ENCODE measurements around the gene LST1. TPM values are rescaled to one million over a fixed set of nuclear protein-coding genes. Genes with fewer than 3 reads are reported as not detected.
"Not testable (repeated sequence)": the region's sequence is repeated elsewhere in the genome, so short reads cannot be mapped to it uniquely, and the experiment has no call there.

Gene LST1
- total RNA-seq, 1 donor from 2014 or later: 14.6 TPM

DNA sequence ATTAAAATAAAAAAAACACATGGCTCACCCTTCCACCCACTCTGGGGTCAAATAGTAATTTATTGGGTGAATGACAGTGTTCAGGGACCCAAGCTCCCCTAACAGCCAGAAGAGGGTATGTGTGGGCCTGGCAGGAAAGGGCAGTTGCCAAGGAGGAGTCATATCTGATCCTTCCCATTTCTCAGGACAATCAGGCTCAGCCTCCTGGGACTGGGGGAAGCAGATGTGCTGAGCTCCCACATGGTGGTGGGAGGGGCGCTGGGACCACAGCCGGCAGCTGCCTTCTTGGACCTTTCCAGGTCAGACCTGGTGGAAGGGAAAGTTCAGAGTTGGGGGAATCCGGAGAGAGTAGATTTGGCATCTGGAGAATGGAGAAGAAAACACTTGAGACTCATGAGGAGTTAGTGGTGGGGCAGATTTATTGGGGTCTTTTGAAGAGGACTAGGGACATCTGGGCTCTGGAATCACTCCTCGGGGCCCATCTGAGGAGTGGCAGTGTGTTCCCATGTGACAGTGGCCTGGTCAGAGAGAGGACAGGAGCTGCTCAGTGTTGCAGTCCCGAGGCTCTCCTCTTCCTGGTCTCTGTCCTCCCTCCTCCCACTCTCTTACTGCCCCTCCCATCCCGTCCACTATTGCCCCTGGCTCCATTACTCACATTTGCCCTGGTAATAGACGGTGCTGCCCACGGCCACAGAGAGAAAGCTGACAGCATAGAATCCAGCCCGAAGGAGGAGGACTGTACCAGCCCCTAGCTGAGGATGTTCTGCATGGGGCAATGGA is 3.0 kb downstream of the LST1 start:
- DNase-seq (ENCODE audit: low spot score): no peak
- intact Hi-C loops (cut with micrococcal nuclease): no loop called here
- H3K36me3 Mint-ChIP-seq (ENCODE audit: low read depth): peaks cover 4% of the 10 kb centered on the region
- H3K4me3 Mint-ChIP-seq (ENCODE audit: low read depth): no peak overlapping the region
- H3K27ac Mint-ChIP-seq: peak overlapping the region; percentile 9
- H3K9me3 Mint-ChIP-seq: no peaks in the 10 kb centered on the region
- H3K4me1 Mint-ChIP-seq (ENCODE audit: low read depth): peaks cover 44% of the 10 kb centered on the region
- no peaks in the 10 kb centered on the region for H3K27me3 Mint-ChIP-seq (ENCODE audit: low read depth)

- H3K27ac Mint-ChIP-seq; H3K36me3 Mint-ChIP-seq (ENCODE audit: low read depth); intact Hi-C loops (cut with micrococcal nuclease); DNase-seq (ENCODE audit: low spot score); H3K4me3 Mint-ChIP-seq (ENCODE audit: low read depth); H3K9me3 Mint-ChIP-seq; H3K27me3 Mint-ChIP-seq (ENCODE audit: low read depth): not testable (repeated sequence)
- peaks cover 40% of the 10 kb centered on the region for H3K4me1 Mint-ChIP-seq (ENCODE audit: low read depth)
These were observed 4.6 kb downstream of the LST1 start for GRCh38 chr6:31590691-31591090.

DNA sequence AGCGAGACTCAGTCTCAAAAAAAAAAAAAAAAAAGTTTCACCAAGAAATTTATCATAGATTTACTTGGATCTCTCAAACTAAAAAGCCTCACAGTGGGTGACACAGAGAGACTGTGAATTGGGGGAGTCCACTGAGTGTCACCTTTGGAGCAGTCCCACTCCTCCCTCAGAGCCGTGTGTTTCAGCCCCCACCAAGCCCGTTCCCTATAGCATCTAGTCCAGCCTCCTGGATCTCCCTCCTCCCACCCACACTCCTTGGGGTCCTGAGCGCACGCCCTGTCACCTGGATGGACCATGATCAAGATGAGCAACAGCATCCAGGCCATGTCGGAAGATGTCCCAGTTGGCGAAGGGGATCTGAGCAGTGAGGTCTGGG is 6.3 kb downstream of the LST1 start:
- Mint-ChIP-seq H3K27me3 (ENCODE audit: low read depth) (no peaks in the 10 kb centered on the region), H3K36me3 (ENCODE audit: low read depth) (peaks cover 4% of the 10 kb centered on the region), H3K9me3 (no peaks in the 10 kb centered on the region), H3K27ac (peak overlapping the region; percentile 74), H3K4me1 (ENCODE audit: low read depth) (peaks cover 32% of the 10 kb centered on the region), H3K4me3 (ENCODE audit: low read depth) (peak overlapping the region; percentile 47)
- DNase-seq (ENCODE audit: low spot score): no peak
- intact Hi-C loops (cut with micrococcal nuclease): no loop called here

- intact Hi-C loops (cut with micrococcal nuclease): loop anchor here (1.0 to 5.0 kb wide), 2 partner anchors 16 to 105 kb away; no protein-coding TSS in a partner anchor
- peaks cover 29% of the 10 kb centered on the region for H3K4me1 Mint-ChIP-seq (ENCODE audit: low read depth)
- H3K4me3 Mint-ChIP-seq (ENCODE audit: low read depth): no peak overlapping the region
- no peaks in the 10 kb centered on the region for H3K36me3 Mint-ChIP-seq (ENCODE audit: low read depth)
- DNase-seq (ENCODE audit: low spot score): no peak
- H3K27ac Mint-ChIP-seq: no peak overlapping the region
- H3K27me3 Mint-ChIP-seq (ENCODE audit: low read depth): no peaks in the 10 kb centered on the region
- no peaks in the 10 kb centered on the region for H3K9me3 Mint-ChIP-seq
These were observed 10.9 kb downstream of the LST1 start for GRCh38 chr6:31597006-31597405.

DNA sequence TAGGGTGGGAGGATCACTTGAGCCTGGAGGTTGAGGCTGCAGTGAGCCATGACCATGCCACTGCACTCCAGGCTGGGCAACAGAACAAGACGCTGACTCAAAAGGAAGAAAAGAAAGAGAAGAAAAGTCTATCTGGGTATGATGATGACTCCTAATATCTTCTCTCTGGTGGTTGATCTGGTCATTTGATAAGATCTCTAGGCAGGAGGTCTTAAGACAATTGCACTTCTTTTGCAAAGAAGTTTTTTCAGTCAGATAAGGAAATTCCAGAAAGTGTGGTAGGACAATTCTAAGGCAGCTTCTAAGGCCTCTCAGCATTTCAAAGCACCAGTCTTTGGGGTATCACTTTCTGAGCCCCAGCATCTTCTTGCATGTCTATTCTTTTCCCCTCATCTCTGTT is 21.2 kb downstream of the LST1 start:
- no peak for DNase-seq (ENCODE audit: low spot score)

DNA sequence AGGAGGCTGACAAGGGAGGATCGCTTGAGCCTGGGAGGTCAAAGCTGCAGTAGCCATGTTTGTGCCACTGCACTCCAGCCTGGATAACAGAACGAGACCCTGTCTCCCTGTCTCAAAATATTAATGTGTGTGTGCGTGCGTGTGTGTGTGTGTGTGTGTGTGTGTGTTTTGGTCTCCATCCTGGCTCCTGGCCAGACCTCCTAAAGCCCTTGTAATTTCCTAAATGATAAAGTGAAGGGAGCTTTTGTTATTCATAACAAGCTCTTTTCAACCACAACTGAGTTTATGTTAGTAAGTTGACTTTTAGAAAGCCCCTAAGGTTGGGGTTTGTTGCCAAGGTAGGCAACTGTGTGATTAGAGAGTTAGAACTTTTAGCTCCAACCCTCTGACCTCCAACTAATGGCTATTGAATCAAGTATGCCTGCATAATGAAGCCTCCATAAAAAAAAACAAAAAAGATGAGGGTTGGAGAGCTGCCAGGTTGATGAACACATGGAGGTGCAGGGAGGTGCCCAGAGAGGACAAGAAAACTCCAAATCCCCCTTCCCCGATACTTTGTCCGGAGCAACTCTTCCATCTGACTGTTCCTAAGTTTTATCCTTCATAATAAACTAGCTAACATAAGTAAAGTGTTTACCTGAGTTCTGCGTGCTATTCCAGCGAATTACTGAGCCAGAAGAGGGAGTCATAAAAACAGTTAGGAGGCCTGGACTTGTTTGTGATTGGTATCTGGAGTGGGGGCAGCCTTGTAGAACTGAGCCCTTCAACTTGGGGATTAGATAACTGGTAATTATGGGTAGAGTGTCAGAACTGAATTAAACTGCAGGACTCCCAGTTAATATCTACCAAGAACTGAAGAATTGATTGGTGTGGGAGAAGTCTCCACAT is 23.7 kb downstream of the LST1 start:
- peaks cover 1% of the 10 kb centered on the region for H3K27me3 Mint-ChIP-seq (ENCODE audit: low read depth)
- H3K4me1 Mint-ChIP-seq (ENCODE audit: low read depth): peaks cover 13% of the 10 kb centered on the region
- H3K4me3 Mint-ChIP-seq (ENCODE audit: low read depth): no peak overlapping the region
- H3K27ac Mint-ChIP-seq: no peak overlapping the region
- DNase-seq (ENCODE audit: low spot score): no peak
- intact Hi-C loops (cut with micrococcal nuclease): no loop called here
- no peaks in the 10 kb centered on the region for H3K36me3 Mint-ChIP-seq (ENCODE audit: low read depth)
- H3K9me3 Mint-ChIP-seq: no peaks in the 10 kb centered on the region

More for the DNA sequence above, 21.2 kb downstream of the LST1 start:
- H3K27ac Mint-ChIP-seq: no peak overlapping the region
- no peaks in the 10 kb centered on the region for H3K36me3 Mint-ChIP-seq (ENCODE audit: low read depth)
- H3K4me3 Mint-ChIP-seq (ENCODE audit: low read depth): no peak overlapping the region
- intact Hi-C loops (cut with micrococcal nuclease): no loop called here
- no peaks in the 10 kb centered on the region for H3K9me3 Mint-ChIP-seq
- peaks cover 3% of the 10 kb centered on the region for H3K27me3 Mint-ChIP-seq (ENCODE audit: low read depth)
- H3K4me1 Mint-ChIP-seq (ENCODE audit: low read depth): peaks cover 11% of the 10 kb centered on the region

DNA sequence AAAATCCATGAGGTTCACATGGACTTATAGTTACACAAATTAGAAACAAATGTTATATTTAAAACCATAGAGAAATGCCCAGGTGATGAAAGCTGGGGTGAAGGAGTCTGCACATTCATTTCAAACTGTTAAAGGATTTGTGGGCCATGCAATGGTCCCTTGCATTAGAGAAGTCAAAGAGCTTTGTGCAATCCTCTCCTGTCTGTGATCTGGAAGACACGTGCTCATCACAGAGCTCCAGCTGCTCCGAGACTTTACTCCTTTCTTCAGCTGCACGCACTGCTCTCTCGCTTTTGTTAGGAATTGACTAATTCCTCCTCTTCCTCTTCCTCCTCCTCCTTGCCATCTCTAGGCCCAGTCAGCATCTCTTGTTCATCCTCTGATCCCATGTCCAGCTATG is 24.9 kb downstream of the LST1 start:
- H3K4me3 Mint-ChIP-seq (ENCODE audit: low read depth): no peak overlapping the region
- DNase-seq (ENCODE audit: low spot score): no peak
- H3K4me1 Mint-ChIP-seq (ENCODE audit: low read depth): peaks cover 24% of the 10 kb centered on the region
- H3K27me3 Mint-ChIP-seq (ENCODE audit: low read depth): peaks cover 1% of the 10 kb centered on the region
- intact Hi-C loops (cut with micrococcal nuclease): no loop called here
- H3K27ac Mint-ChIP-seq: no peak overlapping the region
- H3K36me3 Mint-ChIP-seq (ENCODE audit: low read depth): no peaks in the 10 kb centered on the region
- H3K9me3 Mint-ChIP-seq: no peaks in the 10 kb centered on the region

DNA sequence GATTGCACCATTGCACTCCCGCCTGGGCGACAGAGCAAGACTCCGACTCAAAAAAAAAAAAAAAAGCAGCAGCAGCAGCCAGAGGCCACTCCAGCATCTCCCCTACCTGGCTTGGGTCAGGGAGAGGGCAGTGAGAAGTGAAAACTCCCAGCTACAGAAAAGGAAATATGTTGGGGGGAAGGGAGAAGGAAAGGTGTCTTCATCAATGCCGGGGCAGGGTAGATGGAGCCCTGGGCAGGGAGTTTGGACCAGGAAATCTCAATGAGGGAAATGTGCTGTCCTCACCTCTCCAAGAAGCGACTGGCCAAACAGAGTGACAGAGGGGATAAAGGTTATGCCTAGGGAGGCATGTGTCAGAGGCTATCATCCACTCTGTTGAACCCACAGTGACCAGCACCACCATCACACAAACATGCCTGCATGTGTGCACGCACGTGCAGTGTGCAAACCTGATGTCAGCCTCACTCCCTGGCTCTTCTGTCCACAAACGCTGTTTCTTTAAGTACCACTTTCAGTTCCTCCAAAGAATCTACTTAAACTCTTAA is 28.1 kb downstream of the LST1 start:
- no peaks in the 10 kb centered on the region for H3K9me3 Mint-ChIP-seq
- peaks cover 1% of the 10 kb centered on the region for H3K27me3 Mint-ChIP-seq (ENCODE audit: low read depth)
- peaks cover 7% of the 10 kb centered on the region for H3K36me3 Mint-ChIP-seq (ENCODE audit: low read depth)
- peaks cover 24% of the 10 kb centered on the region for H3K4me1 Mint-ChIP-seq (ENCODE audit: low read depth)
- H3K4me3 Mint-ChIP-seq (ENCODE audit: low read depth): no peak overlapping the region
- intact Hi-C loops (cut with micrococcal nuclease): no loop called here
- no peak overlapping the region for H3K27ac Mint-ChIP-seq
- DNase-seq (ENCODE audit: low spot score): no peak

GRCh38 chr6:31614684-31615578 is 28.9 kb downstream of the LST1 start, which contains the start of gene AIF1:
Gene AIF1 (plus strand): TSS chr6:31615234. CDS start chr6:31615330, 96 bp downstream.
- DNase-seq (ENCODE audit: low spot score): no peak
- intact Hi-C loops (cut with micrococcal nuclease): no loop called here
- peaks cover 26% of the 10 kb centered on the region for H3K4me1 Mint-ChIP-seq (ENCODE audit: low read depth)
- H3K36me3 Mint-ChIP-seq (ENCODE audit: low read depth): peaks cover 7% of the 10 kb centered on the region
- H3K4me3 Mint-ChIP-seq (ENCODE audit: low read depth): peak within 1 kb of the TSS; percentile 77
- no peaks in the 10 kb centered on the region for H3K9me3 Mint-ChIP-seq
- peaks cover 1% of the 10 kb centered on the region for H3K27me3 Mint-ChIP-seq (ENCODE audit: low read depth)
- peak within 1 kb of the TSS; percentile 85 for H3K27ac Mint-ChIP-seq

- Mint-ChIP-seq H3K9me3 (no peaks in the 10 kb centered on the region), H3K4me1 (ENCODE audit: low read depth) (peaks cover 26% of the 10 kb centered on the region), H3K4me3 (ENCODE audit: low read depth) (peak overlapping the region; percentile 77), H3K27me3 (ENCODE audit: low read depth) (peaks cover 1% of the 10 kb centered on the region), H3K36me3 (ENCODE audit: low read depth) (peaks cover 7% of the 10 kb centered on the region), H3K27ac (peak overlapping the region; percentile 85)
- intact Hi-C loops (cut with micrococcal nuclease): no loop called here
- peak; percentile 34 for DNase-seq (ENCODE audit: low spot score)
These were observed 29.7 kb downstream of the LST1 start for GRCh38 chr6:31615748-31616147.

- Mint-ChIP-seq H3K36me3 (ENCODE audit: low read depth) (peaks cover 17% of the 10 kb centered on the region), H3K4me1 (ENCODE audit: low read depth) (peaks cover 32% of the 10 kb centered on the region), H3K4me3 (ENCODE audit: low read depth) (peak overlapping the region; percentile 77), H3K27me3 (ENCODE audit: low read depth) (no peaks in the 10 kb centered on the region), H3K27ac (no peak overlapping the region), H3K9me3 (no peaks in the 10 kb centered on the region)
- intact Hi-C loops (cut with micrococcal nuclease): no loop called here
- DNase-seq (ENCODE audit: low spot score): no peak
These were observed 30.9 kb downstream of the LST1 start for GRCh38 chr6:31617010-31617409.

Data from activated T-helper 2 cell treated with anti-CD3 and anti-CD28 coated beads, Interferon-gamma antibody, Interleukin-2, Interleukin-4, amounts not matched to agents 10 μg/mL and 5 μg/mL and 100 μg/mL, durations not matched to agents 14 hours and 24 hours and 36 hours (primary cell).